C4-2B (cell line): ENCODE results near the gene PLA2R1.

Experiments used
- ZFX ChIP-seq: fragments of 450-650 bp; IDR thresholded peaks from 2 replicates; pipeline ENCODE4 v1.6.1; 2017
- TF ChIP-seq, protein P1 (sequence below): fragments of 450-650 bp; conservative IDR thresholded peaks from 2 replicates; pipeline ENCODE4 v1.5.1; 2017; ENCODE audit warnings: mild to moderate bottlenecking

GRCh38 chr2:159976527-159977160 is 85.8 kb downstream of the PLA2R1 start:
- TF ChIP-seq, protein P1, sequence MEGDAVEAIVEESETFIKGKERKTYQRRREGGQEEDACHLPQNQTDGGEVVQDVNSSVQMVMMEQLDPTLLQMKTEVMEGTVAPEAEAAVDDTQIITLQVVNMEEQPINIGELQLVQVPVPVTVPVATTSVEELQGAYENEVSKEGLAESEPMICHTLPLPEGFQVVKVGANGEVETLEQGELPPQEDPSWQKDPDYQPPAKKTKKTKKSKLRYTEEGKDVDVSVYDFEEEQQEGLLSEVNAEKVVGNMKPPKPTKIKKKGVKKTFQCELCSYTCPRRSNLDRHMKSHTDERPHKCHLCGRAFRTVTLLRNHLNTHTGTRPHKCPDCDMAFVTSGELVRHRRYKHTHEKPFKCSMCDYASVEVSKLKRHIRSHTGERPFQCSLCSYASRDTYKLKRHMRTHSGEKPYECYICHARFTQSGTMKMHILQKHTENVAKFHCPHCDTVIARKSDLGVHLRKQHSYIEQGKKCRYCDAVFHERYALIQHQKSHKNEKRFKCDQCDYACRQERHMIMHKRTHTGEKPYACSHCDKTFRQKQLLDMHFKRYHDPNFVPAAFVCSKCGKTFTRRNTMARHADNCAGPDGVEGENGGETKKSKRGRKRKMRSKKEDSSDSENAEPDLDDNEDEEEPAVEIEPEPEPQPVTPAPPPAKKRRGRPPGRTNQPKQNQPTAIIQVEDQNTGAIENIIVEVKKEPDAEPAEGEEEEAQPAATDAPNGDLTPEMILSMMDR = no peak
- TF ChIP-seq ZFX = no peak
